NCI-H2227 treated with DMSO at 0.1 percent for 48 hours (cell line): Measurements from ENCODE around the gene RNF128.
"Not testable (repeated sequence)": the region's sequence is repeated elsewhere in the genome, so short reads cannot be mapped to it uniquely, and the experiment has no call there.

Experiments used
- DNase-seq: peaks from one replicate; lab custom pipeline; 2025; lab: John Stamatoyannopoulos, UW

RNF128 gene

GRCh38 chrX:106748377-106748776, 21.9 kb downstream of the RNF128 start:
- DNase-seq = no peak

- DNase-seq = no peak
Measured at GRCh38 chrX:106751407-106751806, 24.9 kb downstream of the RNF128 start.

DNA sequence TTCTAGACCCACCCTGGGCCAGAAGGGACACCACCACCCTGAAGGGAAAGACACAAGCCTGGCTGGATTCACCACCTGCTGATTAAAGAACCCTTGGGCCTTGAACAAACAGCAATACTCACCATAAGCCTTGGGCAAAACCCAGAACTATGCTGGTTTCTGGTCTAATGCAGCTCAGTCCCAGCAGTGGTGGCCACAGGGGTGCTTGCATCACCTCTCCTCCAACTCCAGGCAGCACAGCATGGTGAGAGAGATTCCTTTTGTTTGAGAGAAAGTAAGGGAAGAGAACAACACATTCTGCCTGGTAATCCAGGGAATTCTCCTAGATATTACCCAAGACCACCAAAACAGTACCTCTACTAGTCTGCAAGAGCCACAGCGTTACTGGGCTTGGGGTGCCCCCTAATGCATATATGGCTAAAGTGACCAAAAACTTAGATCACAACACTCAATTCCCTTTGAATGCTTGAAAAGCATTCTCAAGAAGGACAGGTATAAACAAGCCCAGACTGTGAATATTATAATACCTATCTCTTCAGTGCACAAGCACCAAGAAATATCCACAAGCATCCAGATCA, 25.7 kb downstream of the RNF128 start:
- DNase-seq = no peak

GRCh38 chrX:106769288-106769687, 42.8 kb downstream of the RNF128 start:
- not testable (repeated sequence) for DNase-seq

DNA sequence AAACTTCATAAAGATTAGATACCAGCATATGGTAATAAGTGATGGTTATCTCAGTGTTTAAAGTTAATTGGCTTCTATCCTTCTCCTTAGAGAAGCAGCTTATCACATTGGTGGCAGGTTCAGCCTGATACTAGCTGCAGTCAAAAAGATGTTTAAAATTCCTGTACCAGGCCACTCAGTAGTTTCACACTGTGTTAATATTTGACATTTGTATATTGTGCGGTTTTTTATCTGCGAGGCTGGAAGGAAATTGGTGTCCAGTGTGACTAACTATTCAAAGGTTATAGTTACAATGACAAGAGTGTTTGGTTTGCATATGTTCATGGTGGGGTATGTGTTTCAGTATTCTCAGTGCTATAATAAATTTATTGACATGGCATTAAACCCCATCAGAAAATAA, 48.5 kb downstream of the RNF128 start:
- no peak for DNase-seq

GRCh38 chrX:106780264-106780663, 53.8 kb downstream of the RNF128 start:
- DNase-seq = no peak

DNA sequence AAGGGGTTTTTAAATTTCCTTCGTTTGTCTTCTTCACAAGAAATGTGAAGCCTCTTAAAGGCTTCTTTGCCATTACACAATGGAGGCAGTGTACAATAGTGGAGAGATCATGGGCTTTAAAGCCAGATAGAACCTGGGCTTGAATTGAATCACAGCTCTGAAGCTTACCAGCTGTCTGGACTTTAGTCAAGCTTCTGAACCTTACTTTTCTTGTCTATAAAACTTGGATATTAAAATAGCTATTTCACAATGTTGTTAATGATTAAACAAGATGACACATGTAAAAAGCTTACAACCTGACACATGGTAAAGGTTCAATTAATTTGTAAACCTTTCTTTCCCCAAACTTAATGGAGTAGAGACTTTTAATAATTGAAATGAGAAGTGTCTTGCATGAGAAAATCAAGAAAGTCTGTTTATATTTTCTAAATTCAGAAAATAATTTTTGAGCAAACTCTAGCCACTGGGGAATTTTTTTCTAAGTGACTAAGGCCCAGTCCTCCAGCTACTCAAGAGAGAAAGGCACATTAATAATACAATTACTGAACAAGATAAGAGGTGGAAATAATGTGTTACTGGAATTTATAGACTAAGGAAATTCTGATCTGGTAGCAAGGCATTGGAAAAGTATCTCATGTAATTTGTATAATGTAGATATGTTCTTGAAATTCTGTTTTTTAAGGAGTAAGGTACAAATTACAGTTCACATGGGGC, 54.3 kb downstream of the RNF128 start:
- no peak for DNase-seq

- DNase-seq = no peak
Measured at GRCh38 chrX:106783716-106784115, 57.2 kb downstream of the RNF128 start.

- DNase-seq = no peak
Measured at GRCh38 chrX:106791495-106791894, 65.0 kb downstream of the RNF128 start.

GRCh38 chrX:106802063-106802387, 75.5 kb downstream of the RNF128 start:
- DNase-seq = no peak

DNA sequence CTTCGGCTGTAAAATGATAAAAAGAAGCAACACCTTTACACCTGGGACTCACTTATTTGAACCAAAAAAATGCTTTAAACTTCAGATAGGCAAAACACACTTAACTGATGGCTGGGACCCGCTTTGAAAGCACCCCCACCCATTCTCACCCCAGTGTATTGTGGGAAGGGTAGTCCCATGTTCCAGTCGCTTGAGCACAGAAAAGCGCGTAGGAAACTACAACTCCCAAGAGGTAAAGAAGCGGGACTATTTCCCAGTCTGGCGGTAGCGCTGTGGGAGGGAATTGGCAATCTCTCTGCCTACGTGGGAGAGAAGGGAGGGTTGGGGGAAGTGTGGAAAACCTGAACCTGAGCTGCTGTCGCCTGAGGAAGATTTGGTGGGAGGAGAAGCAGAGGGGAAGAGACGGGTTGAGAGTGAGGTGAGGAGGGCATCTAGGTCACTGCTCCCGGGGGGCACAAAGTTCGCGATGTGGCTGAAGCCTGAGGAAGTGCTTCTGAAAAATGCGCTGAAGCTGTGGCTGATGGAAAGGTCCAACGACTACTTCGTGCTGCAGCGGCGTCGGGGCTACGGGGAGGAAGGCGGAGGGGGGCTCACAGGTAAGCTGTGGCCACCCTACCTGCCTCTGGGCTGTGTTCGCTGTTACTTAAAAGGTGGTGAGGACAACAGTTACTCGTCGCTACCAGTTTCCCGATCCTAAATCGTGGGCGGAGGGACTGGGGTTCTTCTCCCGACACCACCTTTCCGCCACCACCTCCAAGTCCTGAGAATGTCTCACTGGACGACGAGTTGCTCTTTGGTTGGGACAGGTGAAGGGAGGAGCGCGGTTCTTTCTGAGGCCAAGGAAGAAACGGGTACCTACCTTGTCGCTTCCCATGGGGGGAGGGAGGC, 76.1 kb downstream of the RNF128 start, which contains the start of gene TBC1D8B:
Gene TBC1D8B (plus strand): TSS at position 286 of the 888 bp plus-strand sequence. CDS start 181 bp downstream, at position 467.
- peak; percentile 20 for DNase-seq

DNA sequence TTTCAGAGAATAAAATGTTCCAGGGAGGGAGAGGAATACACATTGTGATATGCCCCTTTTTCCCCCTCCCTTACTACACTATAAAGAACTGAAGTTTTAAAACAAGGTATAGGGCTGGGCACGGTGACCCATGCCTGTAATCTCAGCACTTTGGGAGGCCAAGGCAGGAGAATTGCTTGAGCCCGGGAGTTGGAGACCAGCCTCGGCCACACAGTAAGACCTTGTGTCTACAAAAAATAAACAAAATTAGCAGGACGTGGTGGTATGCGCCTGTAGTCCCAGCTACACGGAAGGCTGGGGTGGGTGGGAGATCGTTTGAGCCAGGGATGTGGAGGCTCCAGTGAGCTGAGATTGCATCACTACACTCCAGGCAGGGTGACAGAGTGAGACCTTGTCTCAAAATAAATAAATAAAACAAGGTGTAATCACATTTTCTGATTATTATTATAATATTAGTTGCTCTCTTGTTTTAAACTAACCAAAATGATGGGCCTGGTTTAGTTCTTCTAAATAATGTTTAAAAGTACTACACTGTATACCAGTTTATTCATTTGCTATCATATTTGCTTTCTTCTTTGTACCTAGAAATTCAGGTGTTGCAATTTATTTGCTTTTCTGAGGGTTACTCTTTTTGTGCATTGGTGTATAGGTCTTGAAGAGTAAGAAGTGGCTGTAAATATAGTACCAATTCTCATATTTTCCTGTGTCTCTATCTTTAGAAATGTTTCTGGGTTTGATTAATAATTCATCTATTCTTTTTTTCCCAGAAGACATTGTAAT, 84.8 kb downstream of the RNF128 start:
- DNase-seq = no peak

DNA sequence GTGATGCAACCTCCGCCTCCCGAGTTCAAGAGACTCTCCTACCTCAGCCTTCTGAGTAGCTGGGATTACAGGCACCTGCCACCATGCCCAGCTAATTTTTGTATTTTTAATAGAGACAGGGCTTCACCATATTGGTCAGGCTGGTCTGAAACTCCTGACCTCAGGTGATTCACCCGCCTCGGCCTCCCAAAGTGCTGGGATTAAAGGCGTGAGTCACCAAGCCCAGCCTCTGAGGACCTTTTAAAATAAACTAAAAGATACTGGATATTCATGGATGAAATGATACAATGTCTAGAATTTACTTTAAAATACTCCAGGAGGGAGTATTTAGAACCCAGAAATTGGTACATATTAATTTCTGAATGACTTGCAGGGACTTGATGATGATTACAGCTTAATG, 86.4 kb downstream of the RNF128 start:
- DNase-seq = not testable (repeated sequence)

DNA sequence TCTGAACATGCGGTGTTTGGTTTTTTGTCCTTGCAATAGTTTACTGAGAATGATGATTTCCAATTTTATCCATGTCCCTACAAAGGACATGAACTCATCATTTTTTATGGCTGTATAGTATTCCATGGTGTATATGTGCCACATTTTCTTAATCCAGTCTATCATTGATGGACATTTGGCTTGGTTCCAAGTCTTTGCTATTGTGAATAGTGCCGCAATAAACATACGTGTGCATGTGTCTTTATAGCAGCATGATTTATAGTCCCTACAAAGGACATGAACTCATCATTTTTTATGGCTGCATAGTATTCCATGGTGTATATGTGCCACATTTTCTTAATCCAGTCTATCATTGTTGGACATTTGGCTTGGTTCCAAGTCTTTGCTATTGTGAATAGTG, 87.6 kb downstream of the RNF128 start:
- DNase-seq = not testable (repeated sequence)
